ENCODE results near the gene ZBTB16. TPM values are rescaled to one million over a fixed set of nuclear protein-coding genes. Genes with fewer than 3 reads are reported as not detected.

The ZBTB16 gene
- polyA plus RNA-seq, 3 donors: 4.1 to 12.3 (median 8.3) TPM

DNA sequence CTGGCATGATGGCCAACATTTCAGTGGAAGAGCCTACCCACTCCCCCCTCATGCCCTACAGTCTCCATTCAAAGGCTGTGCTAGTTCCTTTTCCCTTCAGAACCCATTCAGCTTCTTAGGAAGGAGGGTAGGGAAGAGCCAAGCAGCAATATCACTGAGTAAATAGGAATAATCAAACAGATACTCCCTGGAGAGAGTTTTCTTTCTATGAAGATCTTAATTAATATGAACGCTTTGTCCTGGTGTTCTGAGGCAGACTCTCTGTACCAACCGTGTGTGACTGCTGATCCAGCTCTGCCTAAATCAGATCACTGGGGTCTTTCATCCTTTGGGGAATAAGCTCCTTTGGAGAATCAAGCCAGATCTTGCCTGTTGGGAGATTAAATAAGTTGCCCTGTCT, 161.5 kb downstream of the ZBTB16 start:
- Histone ChIP-seq H3K9me3 (replicated peaks in 1 of 2; ENCODE audit: control insufficient read depth in 1 of 2, insufficient read depth in 1 of 2, low read length in 2 of 2) (no peaks in the 10 kb centered on the region), H3K27ac (ENCODE audit: low read depth in 1 of 2, low read length in 2 of 2) (no peak overlapping the region), H3K79me2 (ENCODE audit: insufficient read depth, low read length) (no peaks in the 10 kb centered on the region), H3K4me2 (replicated peaks; ENCODE audit: extremely low read depth, low read length, poor library complexity, severe bottlenecking) (no peak overlapping the region), H3K9ac (ENCODE audit: insufficient read depth, low read length, poor library complexity, severe bottlenecking) (no peak overlapping the region), H4K20me1 (ENCODE audit: insufficient read depth, low read length) (peaks cover 27% of the 10 kb centered on the region), H3K36me3 (replicated peaks in 1 of 2; ENCODE audit: control insufficient read depth in 1 of 2, insufficient read depth in 2 of 2, low read length in 2 of 2) (no peaks in the 10 kb centered on the region), H3K4me3 (replicated peaks in 1 of 3; ENCODE audit: low read depth in 2 of 3, low read length in 3 of 3) (no peak overlapping the region), H3K4me1 (ENCODE audit: control insufficient read depth in 1 of 2, insufficient read depth in 2 of 2, low read length in 2 of 2) (no peaks in the 10 kb centered on the region), H3K27me3 (ENCODE audit: control insufficient read depth in 2 of 2, insufficient read depth in 2 of 2, low read length in 2 of 2) (no peaks in the 10 kb centered on the region), H2AFZ (ENCODE audit: insufficient read depth, low read depth, low read length, poor library complexity, severe bottlenecking) (no peak overlapping the region)
- WGBS (ENCODE audit: insufficient coverage): 81% methylated on average over 2 of the region's 2 CpGs
- Mint-ChIP-seq H3K9me3 (peaks cover 0 to 2% (median 0%) of the 10 kb centered on the region in 7 donors), H3K27ac (no peak overlapping the region), H3K4me1 (peaks cover 9% of the 10 kb centered on the region), H3K4me3 (no peak overlapping the region), H3K36me3 (no peaks in the 10 kb centered on the region), H3K27me3 (ENCODE audit: low read depth in 3 of 3) (peaks cover 0 to 1% (median 0%) of the 10 kb centered on the region in 3 donors)
- no peak for DNase-seq
- TF ChIP-seq CTCF (IDR thresholded peaks at IDR 0.05): no peak
- intact Hi-C loops (cut with micrococcal nuclease): no loop called here

DNA sequence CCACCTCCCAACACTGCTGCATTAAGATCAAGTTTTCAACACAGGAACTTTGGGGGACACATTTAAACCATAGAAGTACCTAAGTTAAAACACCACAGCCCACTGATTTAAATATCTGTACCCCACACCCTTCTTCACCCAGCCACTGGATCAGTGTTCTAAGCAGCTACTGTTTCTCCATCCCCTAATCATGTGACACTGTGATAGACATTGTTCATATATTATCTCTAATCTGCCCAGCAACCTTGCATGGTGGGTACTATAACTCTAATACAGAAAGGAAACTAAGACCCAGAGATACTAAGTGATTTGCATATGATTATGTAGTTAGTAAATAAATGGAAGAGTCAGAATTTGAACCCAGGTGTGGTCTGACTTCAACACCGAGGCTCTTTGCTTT, 166.2 kb downstream of the ZBTB16 start:
- Histone ChIP-seq H3K9me3 (replicated peaks in 1 of 2; ENCODE audit: control insufficient read depth in 1 of 2, insufficient read depth in 1 of 2, low read length in 2 of 2) (no peaks in the 10 kb centered on the region), H2AFZ (ENCODE audit: insufficient read depth, low read depth, low read length, poor library complexity, severe bottlenecking) (no peak overlapping the region), H3K27ac (ENCODE audit: low read depth in 1 of 2, low read length in 2 of 2) (no peak overlapping the region), H3K79me2 (ENCODE audit: insufficient read depth, low read length) (no peaks in the 10 kb centered on the region), H3K27me3 (ENCODE audit: control insufficient read depth in 2 of 2, insufficient read depth in 2 of 2, low read length in 2 of 2) (no peaks in the 10 kb centered on the region), H3K4me1 (ENCODE audit: control insufficient read depth in 1 of 2, insufficient read depth in 2 of 2, low read length in 2 of 2) (no peaks in the 10 kb centered on the region), H4K20me1 (ENCODE audit: insufficient read depth, low read length) (peaks cover 7% of the 10 kb centered on the region), H3K4me2 (replicated peaks; ENCODE audit: extremely low read depth, low read length, poor library complexity, severe bottlenecking) (no peak overlapping the region), H3K9ac (ENCODE audit: insufficient read depth, low read length, poor library complexity, severe bottlenecking) (no peak overlapping the region), H3K36me3 (replicated peaks in 1 of 2; ENCODE audit: control insufficient read depth in 1 of 2, insufficient read depth in 2 of 2, low read length in 2 of 2) (no peaks in the 10 kb centered on the region), H3K4me3 (replicated peaks in 1 of 3; ENCODE audit: low read depth in 2 of 3, low read length in 3 of 3) (no peak overlapping the region)
- no peak for TF ChIP-seq CTCF (IDR thresholded peaks at IDR 0.05)
- no peaks in the 10 kb centered on the region for H3K9me3 Mint-ChIP-seq
- H3K36me3 Mint-ChIP-seq: no peaks in the 10 kb centered on the region
- no peaks in the 10 kb centered on the region for H3K4me1 Mint-ChIP-seq
- intact Hi-C loops (cut with micrococcal nuclease): no loop called here
- no peak overlapping the region for H3K4me3 Mint-ChIP-seq
- H3K27ac Mint-ChIP-seq: peak overlapping the region in 1 of 7 donors; percentile 46
- no peak for DNase-seq
- no peaks in the 10 kb centered on the region for H3K27me3 Mint-ChIP-seq (ENCODE audit: low read depth in 3 of 3)
- WGBS (ENCODE audit: insufficient coverage): 91% methylated on average over 1 of the region's 1 CpG
